Tibial artery (tissue), 4 donors: ENCODE measurements around the gene RIN3.

Experiments
- DNase-seq, 2 donors: peaks; one replicate each; pipeline ENCODE4 v3.0.0-alpha.2; 2019
- H3K27ac ChIP-seq, 2 donors: fragments of 200-600 bp; sonication (generic) in 1 of 2; 1 replicate in 1 of 2; 2 replicates in 1 of 2; pipeline ENCODE4 v1.5.1; 2018 to 2019; ENCODE audit warnings: mild to moderate bottlenecking in 1 of 2
- H3K27me3 ChIP-seq, 2 donors: fragments of 200-600 bp; sonication (generic) in 1 of 2; one replicate each; pipeline versions ENCODE4 v1.5.1 to v1.6.0; 2016 to 2019
- H3K36me3 ChIP-seq, 3 donors: fragments of 200-600 bp; sonication (generic) in 2 of 3; one replicate each; pipeline ENCODE4 v1.5.1; 2016 to 2019; ENCODE audit warnings: mild to moderate bottlenecking in 2 of 3
- H3K4me1 ChIP-seq, 4 donors: fragments of 200-600 bp; sonication (generic) in 2 of 4; 1 replicate in 3 of 4; 2 replicates in 1 of 4; pipeline ENCODE4 v1.5.1; 2016 to 2019
- H3K4me3 ChIP-seq, 2 donors: fragments of 200-600 bp; sonication (generic) in 1 of 2; 1 replicate in 1 of 2; 2 replicates in 1 of 2; pipeline ENCODE4 v1.5.1; 2018 to 2019; ENCODE audit warnings: mild to moderate bottlenecking in 2 of 2
- H3K9me3 ChIP-seq, 3 donors: fragments of 200-600 bp; sonication (generic) in 1 of 3; one replicate each; pipeline ENCODE4 v1.5.1; 2016 to 2019
- CTCF ChIP-seq, 2 experiments: fragments of 200-600 bp in 1 of 2; fragments of 450-650 bp in 1 of 2; IDR thresholded peaks; one replicate each; pipeline ENCODE4 v1.5.1; 2017 to 2019; ENCODE audit warnings: antibody characterized with exemption in 2 of 2, mild to moderate bottlenecking in 1 of 2, moderate library complexity in 1 of 2
- intact Hi-C: fragments of 100-400 bp; cut with DNase I; formaldehyde crosslinking; loops from one replicate; pipeline ENCODE4 v1.15.0; 2023; ENCODE audit warnings: low total_unique reads

The RIN3 gene

GRCh38 chr14:92481386-92481785 is 32.2 kb upstream of the RIN3 start:
- no peak for TF ChIP-seq CTCF (IDR thresholded peaks at IDR 0.05)
- Histone ChIP-seq H3K4me1 (no peaks in the 10 kb centered on the region), H3K9me3 (no peaks in the 10 kb centered on the region), H3K27me3 (no peaks in the 10 kb centered on the region), H3K36me3 (no peaks in the 10 kb centered on the region), H3K4me3 (no peak overlapping the region), H3K27ac (no peak overlapping the region)
- DNase-seq = no peak
- intact Hi-C loops = no loop called here

- Histone ChIP-seq H3K27me3 (no peaks in the 10 kb centered on the region), H3K4me3 (no peak overlapping the region), H3K27ac (no peak overlapping the region), H3K36me3 (no peaks in the 10 kb centered on the region), H3K4me1 (no peaks in the 10 kb centered on the region), H3K9me3 (no peaks in the 10 kb centered on the region)
- no peak for TF ChIP-seq CTCF (IDR thresholded peaks at IDR 0.05)
- no peak for DNase-seq
- intact Hi-C loops = no loop called here
These were observed 31.6 kb upstream of the RIN3 start for GRCh38 chr14:92481811-92482555.

- Histone ChIP-seq H3K4me1 (no peaks in the 10 kb centered on the region), H3K36me3 (no peaks in the 10 kb centered on the region), H3K9me3 (no peaks in the 10 kb centered on the region), H3K27me3 (no peaks in the 10 kb centered on the region), H3K27ac (no peak overlapping the region), H3K4me3 (no peak overlapping the region)
- DNase-seq = no peak
- TF ChIP-seq CTCF (IDR thresholded peaks at IDR 0.05) = no peak
- intact Hi-C loops = no loop called here
These were observed 30.8 kb upstream of the RIN3 start for GRCh38 chr14:92482621-92483319.

- no peak for DNase-seq
- no peaks in the 10 kb centered on the region for H3K27me3 ChIP-seq
These were observed 29.3 kb upstream of the RIN3 start for GRCh38 chr14:92484132-92484823.

GRCh38 chr14:92486881-92487280 is 26.7 kb upstream of the RIN3 start:
- intact Hi-C loops = no loop called here
- H3K4me3 ChIP-seq = no peak overlapping the region
- H3K4me1 ChIP-seq = no peaks in the 10 kb centered on the region
- H3K9me3 ChIP-seq = no peaks in the 10 kb centered on the region
- no peak for TF ChIP-seq CTCF (IDR thresholded peaks at IDR 0.05)
- H3K27ac ChIP-seq = no peak overlapping the region
- no peak for DNase-seq
- H3K36me3 ChIP-seq = no peaks in the 10 kb centered on the region
- H3K27me3 ChIP-seq = no peaks in the 10 kb centered on the region

More at GRCh38 chr14:92484132-92484823, 29.3 kb upstream of the RIN3 start:
- no peak for TF ChIP-seq CTCF (IDR thresholded peaks at IDR 0.05)
- Histone ChIP-seq H3K4me1 (no peaks in the 10 kb centered on the region), H3K27ac (no peak overlapping the region), H3K9me3 (no peaks in the 10 kb centered on the region), H3K4me3 (no peak overlapping the region), H3K36me3 (no peaks in the 10 kb centered on the region)
- intact Hi-C loops = no loop called here
